Measurements from ENCODE around the gene RABGEF1. TPM values are rescaled to one million over a fixed set of nuclear protein-coding genes. Genes with fewer than 3 reads are reported as not detected.
"Not testable (repeated sequence)": the region's sequence is repeated elsewhere in the genome, so short reads cannot be mapped to it uniquely, and the experiment has no call there.

RABGEF1 gene
- total RNA-seq, 4 donors from 2014 or later: 31.0 to 35.6 (median 34.5) TPM

GRCh38 chr7:66804001-66804400 is 63.5 kb downstream of the RABGEF1 start:
- TF ChIP-seq POLR2A (IDR thresholded peaks at IDR 0.05): no peak
- peak in 2 of 5 experiments; percentile 13 to 28 for TF ChIP-seq CTCF (IDR thresholded peaks at IDR 0.05)
- TF ChIP-seq EP300 (IDR thresholded peaks at IDR 0.05): no peak
- H3K9me3 ChIP-seq: no peaks in the 10 kb centered on the region
- no peaks in the 10 kb centered on the region for H3K27me3 ChIP-seq
- WGBS, 2 donors: 25 to 39% methylated on average over 4 of the region's 4 CpGs
- no peak overlapping the region for H3K4me3 ChIP-seq
- peaks cover 0 to 8% (median 0%) of the 10 kb centered on the region in 4 donors for H3K4me1 ChIP-seq
- peak overlapping the region in 1 of 4 donors; percentile 26 for H3K27ac ChIP-seq
- DNase-seq (ENCODE audit: low spot score in 2 of 2): no peak
- peaks cover 0 to 91% (median 18%) of the 10 kb centered on the region in 3 donors for H3K36me3 ChIP-seq

- 92 to 96% methylated on average over 9 of the region's 9 CpGs for WGBS, 2 donors
- Histone ChIP-seq H3K4me1 (peaks cover 0 to 8% (median 0%) of the 10 kb centered on the region in 4 donors), H3K27ac (no peak overlapping the region), H3K27me3 (no peaks in the 10 kb centered on the region), H3K4me3 (no peak overlapping the region), H3K36me3 (peaks cover 0 to 91% (median 29%) of the 10 kb centered on the region in 3 donors), H3K9me3 (no peaks in the 10 kb centered on the region)
- TF ChIP-seq POLR2A (IDR thresholded peaks at IDR 0.05) (no peak), EP300 (IDR thresholded peaks at IDR 0.05) (no peak), CTCF (IDR thresholded peaks at IDR 0.05) (no peak)
- no peak for DNase-seq (ENCODE audit: low spot score in 2 of 2)
Observed at GRCh38 chr7:66807736-66808135, 67.2 kb downstream of the RABGEF1 start.

- TF ChIP-seq POLR2A (IDR thresholded peaks at IDR 0.05) (no peak), CTCF (IDR thresholded peaks at IDR 0.05) (no peak), EP300 (IDR thresholded peaks at IDR 0.05) (no peak)
- H3K27me3 ChIP-seq: no peaks in the 10 kb centered on the region
- H3K9me3 ChIP-seq: no peaks in the 10 kb centered on the region
- WGBS, 2 donors: 90 to 95% methylated on average over 5 of the region's 5 CpGs
- no peaks in the 10 kb centered on the region for H3K4me1 ChIP-seq
- no peak for DNase-seq (ENCODE audit: low spot score in 2 of 2)
- H3K36me3 ChIP-seq: peaks cover 0 to 80% (median 29%) of the 10 kb centered on the region in 3 donors
- no peak overlapping the region for H3K27ac ChIP-seq
- H3K4me3 ChIP-seq: no peak overlapping the region
Observed at GRCh38 chr7:66810716-66811115, 70.2 kb downstream of the RABGEF1 start.

GRCh38 chr7:66815186-66815875 is 74.8 kb downstream of the RABGEF1 start:
- H3K27me3 ChIP-seq: not testable (repeated sequence)

GRCh38 chr7:66815951-66816350 is 75.4 kb downstream of the RABGEF1 start:
- no peak overlapping the region for H3K4me3 ChIP-seq
- H3K36me3 ChIP-seq: peaks cover 0 to 27% (median 1%) of the 10 kb centered on the region in 3 donors
- no peaks in the 10 kb centered on the region for H3K4me1 ChIP-seq
- TF ChIP-seq CTCF (IDR thresholded peaks at IDR 0.05) (no peak), POLR2A (IDR thresholded peaks at IDR 0.05) (no peak), EP300 (IDR thresholded peaks at IDR 0.05) (no peak)
- H3K27me3 ChIP-seq: no peaks in the 10 kb centered on the region
- H3K9me3 ChIP-seq: no peaks in the 10 kb centered on the region
- H3K27ac ChIP-seq: no peak overlapping the region
- 82 to 89% methylated on average over 4 to 7 of the region's 7 CpGs for WGBS, 2 donors
- DNase-seq (ENCODE audit: low spot score in 2 of 2): no peak

More at GRCh38 chr7:66815186-66815875, 74.8 kb downstream of the RABGEF1 start:
- WGBS, 2 donors: 93% methylated on average over 15 of the region's 15 CpGs
- not testable (repeated sequence) for H3K4me1 ChIP-seq; H3K27ac ChIP-seq; H3K4me3 ChIP-seq; DNase-seq (ENCODE audit: low spot score in 2 of 2); H3K9me3 ChIP-seq
- H3K36me3 ChIP-seq: peaks cover 0 to 33% (median 7%) of the 10 kb centered on the region in 3 donors

GRCh38 chr7:66816658-66817057 is 76.1 kb downstream of the RABGEF1 start:
- not testable (repeated sequence) for H3K4me1 ChIP-seq; DNase-seq (ENCODE audit: low spot score in 2 of 2); H3K27me3 ChIP-seq; H3K4me3 ChIP-seq; H3K9me3 ChIP-seq; H3K27ac ChIP-seq
- WGBS, 2 donors: 78 to 83% methylated on average over 7 of the region's 7 CpGs
- peaks cover 0 to 20% (median 0%) of the 10 kb centered on the region in 3 donors for H3K36me3 ChIP-seq

GRCh38 chr7:66817208-66817795 is 76.8 kb downstream of the RABGEF1 start:
- not testable (repeated sequence) for H3K27me3 ChIP-seq; H3K4me1 ChIP-seq; DNase-seq (ENCODE audit: low spot score in 2 of 2); H3K9me3 ChIP-seq; H3K27ac ChIP-seq; H3K4me3 ChIP-seq
- peaks cover 0 to 14% (median 0%) of the 10 kb centered on the region in 3 donors for H3K36me3 ChIP-seq
- WGBS, 2 donors: 49 to 56% methylated on average over 7 to 8 of the region's 8 CpGs

GRCh38 chr7:66817956-66818355 is 77.4 kb downstream of the RABGEF1 start:
- H3K27me3 ChIP-seq; DNase-seq (ENCODE audit: low spot score in 2 of 2); H3K4me1 ChIP-seq; H3K9me3 ChIP-seq; H3K4me3 ChIP-seq; H3K36me3 ChIP-seq; H3K27ac ChIP-seq: not testable (repeated sequence)
- WGBS, 2 donors: 73 to 79% methylated on average over 7 of the region's 7 CpGs
